H1 (cell line): ENCODE measurements around the gene MYH7B. TPM values are rescaled to one million over a fixed set of nuclear protein-coding genes. Genes with fewer than 3 reads are reported as not detected.

Experiments used
- EZH2 ChIP-seq: fragments of 200-600 bp; sonication (generic); IDR thresholded peaks from 2 replicates; pipeline ENCODE4 v1.7.1; 2012; ENCODE audit warnings: low read depth, mild to moderate bottlenecking, moderate library complexity, low read length, inconsistent platforms; ENCODE audit not compliant: severe bottlenecking
- HDAC2 ChIP-seq, 2 experiments: fragments of 300-600 bp in 1 of 2; sonication (generic) in 1 of 2; IDR thresholded peaks; 2 replicates each; pipeline ENCODE4 v1.6.1; 2011 to 2012; ENCODE audit warnings: low read depth in 2 of 2, low read length in 2 of 2, mild to moderate bottlenecking in 2 of 2, moderate library complexity in 2 of 2, borderline replicate concordance in 1 of 2, inconsistent platforms in 1 of 2
- POLR2AphosphoS5 ChIP-seq: IDR thresholded peaks from 2 replicates; pipeline ENCODE4 v1.6.1; 2011; ENCODE audit warnings: low read depth, low read length
- RNF2 ChIP-seq: fragments of 200-900, 300-1000 bp; sonication (generic); IDR thresholded peaks from 2 replicates; pipeline ENCODE4 v1.7.1; 2016; ENCODE audit warnings: borderline replicate concordance, low read depth, mild to moderate bottlenecking, antibody characterized with exemption, low read length; ENCODE audit not compliant: poor library complexity, severe bottlenecking; ENCODE audit errors: missing control alignments
- SP4 ChIP-seq: IDR thresholded peaks from 2 replicates; pipeline ENCODE4 v1.6.1; 2012; ENCODE audit warnings: low read length, inconsistent platforms
- TAF1 ChIP-seq: IDR thresholded peaks from 2 replicates; pipeline ENCODE4 v1.6.1; 2011; ENCODE audit warnings: mild to moderate bottlenecking, low read depth, low read length
- polyA plus RNA-seq, 7 experiments: library from polyadenylated mRNA; depleted of rRNA in 3 of 7; stranded (reverse) in 5 of 7; unstranded in 2 of 7; fragments of >200 nt in 5 of 7; fragments of 200-250 nt in 2 of 7; gene quantifications; 1 replicate in 5 of 7; 2 replicates in 1 of 7; 4 replicates in 1 of 7; pipeline versions ENCODE4 v1.2.1 to v1.2.3, GENCODE V29; 2011 to 2013; ENCODE audit warnings: missing spikeins in 2 of 7, mixed read lengths in 2 of 7
- total RNA-seq: library from RNA; stranded (reverse); fragmentation: NEBNext Ultra II Directional; extraction: Animal tissue kit (Norgen Biotek cat#: 25700); gene quantifications from 2 replicates; pipeline ENCODE4 v1.2.1, GENCODE V29; 2021
- TF ChIP-seq, protein P1 (sequence below): fragments of 300-600 bp; sonication (generic); IDR thresholded peaks from 2 replicates; pipeline ENCODE4 v1.7.1; 2012; ENCODE audit warnings: low read length, moderate library complexity, mild to moderate bottlenecking, inconsistent platforms; ENCODE audit not compliant: insufficient replicate concordance
- TF ChIP-seq, protein P2 (sequence below), 3 experiments: IDR thresholded peaks; 1 replicate in 2 of 3; 2 replicates in 1 of 3; pipeline versions ENCODE4 v1.5.1 to v1.6.1; 2011; ENCODE audit warnings: low read length in 3 of 3, mild to moderate bottlenecking in 3 of 3, inconsistent platforms in 2 of 3, low read depth in 1 of 3, moderate library complexity in 1 of 3; ENCODE audit not compliant: insufficient read depth in 1 of 3; ENCODE audit errors: control extremely low read depth in 1 of 3

MYH7B gene
- total and polyA plus RNA-seq, 2 of the 8 experiments (the other 6 are each of a cell fraction or from before 2014, with no cell fraction given): 0.15 to 0.30 TPM

DNA sequence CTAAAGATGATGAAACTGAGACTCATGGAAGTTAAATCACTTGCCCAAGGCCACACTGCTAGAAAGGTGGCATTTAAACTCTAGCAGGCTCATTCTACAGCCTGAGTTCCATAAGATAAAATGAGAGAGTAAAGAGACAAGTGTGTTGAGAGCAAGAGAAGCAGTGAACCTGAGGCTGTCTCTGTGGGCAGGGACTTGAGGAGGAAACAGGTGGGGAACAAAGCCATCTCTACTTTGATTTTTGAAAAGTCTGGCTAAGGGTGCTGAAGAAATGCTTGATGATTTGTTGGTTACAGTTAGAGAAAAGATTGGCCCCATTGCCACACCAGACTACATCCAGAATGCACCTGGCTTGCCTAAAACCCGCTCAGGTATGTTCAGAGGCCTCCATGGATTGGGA is 29.1 kb upstream of the MYH7B start (continued):
- TF ChIP-seq, protein P1, sequence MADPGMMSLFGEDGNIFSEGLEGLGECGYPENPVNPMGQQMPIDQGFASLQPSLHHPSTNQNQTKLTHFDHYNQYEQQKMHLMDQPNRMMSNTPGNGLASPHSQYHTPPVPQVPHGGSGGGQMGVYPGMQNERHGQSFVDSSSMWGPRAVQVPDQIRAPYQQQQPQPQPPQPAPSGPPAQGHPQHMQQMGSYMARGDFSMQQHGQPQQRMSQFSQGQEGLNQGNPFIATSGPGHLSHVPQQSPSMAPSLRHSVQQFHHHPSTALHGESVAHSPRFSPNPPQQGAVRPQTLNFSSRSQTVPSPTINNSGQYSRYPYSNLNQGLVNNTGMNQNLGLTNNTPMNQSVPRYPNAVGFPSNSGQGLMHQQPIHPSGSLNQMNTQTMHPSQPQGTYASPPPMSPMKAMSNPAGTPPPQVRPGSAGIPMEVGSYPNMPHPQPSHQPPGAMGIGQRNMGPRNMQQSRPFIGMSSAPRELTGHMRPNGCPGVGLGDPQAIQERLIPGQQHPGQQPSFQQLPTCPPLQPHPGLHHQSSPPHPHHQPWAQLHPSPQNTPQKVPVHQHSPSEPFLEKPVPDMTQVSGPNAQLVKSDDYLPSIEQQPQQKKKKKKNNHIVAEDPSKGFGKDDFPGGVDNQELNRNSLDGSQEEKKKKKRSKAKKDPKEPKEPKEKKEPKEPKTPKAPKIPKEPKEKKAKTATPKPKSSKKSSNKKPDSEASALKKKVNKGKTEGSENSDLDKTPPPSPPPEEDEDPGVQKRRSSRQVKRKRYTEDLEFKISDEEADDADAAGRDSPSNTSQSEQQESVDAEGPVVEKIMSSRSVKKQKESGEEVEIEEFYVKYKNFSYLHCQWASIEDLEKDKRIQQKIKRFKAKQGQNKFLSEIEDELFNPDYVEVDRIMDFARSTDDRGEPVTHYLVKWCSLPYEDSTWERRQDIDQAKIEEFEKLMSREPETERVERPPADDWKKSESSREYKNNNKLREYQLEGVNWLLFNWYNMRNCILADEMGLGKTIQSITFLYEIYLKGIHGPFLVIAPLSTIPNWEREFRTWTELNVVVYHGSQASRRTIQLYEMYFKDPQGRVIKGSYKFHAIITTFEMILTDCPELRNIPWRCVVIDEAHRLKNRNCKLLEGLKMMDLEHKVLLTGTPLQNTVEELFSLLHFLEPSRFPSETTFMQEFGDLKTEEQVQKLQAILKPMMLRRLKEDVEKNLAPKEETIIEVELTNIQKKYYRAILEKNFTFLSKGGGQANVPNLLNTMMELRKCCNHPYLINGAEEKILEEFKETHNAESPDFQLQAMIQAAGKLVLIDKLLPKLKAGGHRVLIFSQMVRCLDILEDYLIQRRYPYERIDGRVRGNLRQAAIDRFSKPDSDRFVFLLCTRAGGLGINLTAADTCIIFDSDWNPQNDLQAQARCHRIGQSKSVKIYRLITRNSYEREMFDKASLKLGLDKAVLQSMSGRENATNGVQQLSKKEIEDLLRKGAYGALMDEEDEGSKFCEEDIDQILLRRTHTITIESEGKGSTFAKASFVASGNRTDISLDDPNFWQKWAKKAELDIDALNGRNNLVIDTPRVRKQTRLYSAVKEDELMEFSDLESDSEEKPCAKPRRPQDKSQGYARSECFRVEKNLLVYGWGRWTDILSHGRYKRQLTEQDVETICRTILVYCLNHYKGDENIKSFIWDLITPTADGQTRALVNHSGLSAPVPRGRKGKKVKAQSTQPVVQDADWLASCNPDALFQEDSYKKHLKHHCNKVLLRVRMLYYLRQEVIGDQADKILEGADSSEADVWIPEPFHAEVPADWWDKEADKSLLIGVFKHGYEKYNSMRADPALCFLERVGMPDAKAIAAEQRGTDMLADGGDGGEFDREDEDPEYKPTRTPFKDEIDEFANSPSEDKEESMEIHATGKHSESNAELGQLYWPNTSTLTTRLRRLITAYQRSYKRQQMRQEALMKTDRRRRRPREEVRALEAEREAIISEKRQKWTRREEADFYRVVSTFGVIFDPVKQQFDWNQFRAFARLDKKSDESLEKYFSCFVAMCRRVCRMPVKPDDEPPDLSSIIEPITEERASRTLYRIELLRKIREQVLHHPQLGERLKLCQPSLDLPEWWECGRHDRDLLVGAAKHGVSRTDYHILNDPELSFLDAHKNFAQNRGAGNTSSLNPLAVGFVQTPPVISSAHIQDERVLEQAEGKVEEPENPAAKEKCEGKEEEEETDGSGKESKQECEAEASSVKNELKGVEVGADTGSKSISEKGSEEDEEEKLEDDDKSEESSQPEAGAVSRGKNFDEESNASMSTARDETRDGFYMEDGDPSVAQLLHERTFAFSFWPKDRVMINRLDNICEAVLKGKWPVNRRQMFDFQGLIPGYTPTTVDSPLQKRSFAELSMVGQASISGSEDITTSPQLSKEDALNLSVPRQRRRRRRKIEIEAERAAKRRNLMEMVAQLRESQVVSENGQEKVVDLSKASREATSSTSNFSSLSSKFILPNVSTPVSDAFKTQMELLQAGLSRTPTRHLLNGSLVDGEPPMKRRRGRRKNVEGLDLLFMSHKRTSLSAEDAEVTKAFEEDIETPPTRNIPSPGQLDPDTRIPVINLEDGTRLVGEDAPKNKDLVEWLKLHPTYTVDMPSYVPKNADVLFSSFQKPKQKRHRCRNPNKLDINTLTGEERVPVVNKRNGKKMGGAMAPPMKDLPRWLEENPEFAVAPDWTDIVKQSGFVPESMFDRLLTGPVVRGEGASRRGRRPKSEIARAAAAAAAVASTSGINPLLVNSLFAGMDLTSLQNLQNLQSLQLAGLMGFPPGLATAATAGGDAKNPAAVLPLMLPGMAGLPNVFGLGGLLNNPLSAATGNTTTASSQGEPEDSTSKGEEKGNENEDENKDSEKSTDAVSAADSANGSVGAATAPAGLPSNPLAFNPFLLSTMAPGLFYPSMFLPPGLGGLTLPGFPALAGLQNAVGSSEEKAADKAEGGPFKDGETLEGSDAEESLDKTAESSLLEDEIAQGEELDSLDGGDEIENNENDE: no peak
- no peak for TF ChIP-seq EZH2
- TF ChIP-seq RNF2: no peak
- TF ChIP-seq SP4: no peak
- TF ChIP-seq TAF1: no peak
- TF ChIP-seq, protein P2, sequence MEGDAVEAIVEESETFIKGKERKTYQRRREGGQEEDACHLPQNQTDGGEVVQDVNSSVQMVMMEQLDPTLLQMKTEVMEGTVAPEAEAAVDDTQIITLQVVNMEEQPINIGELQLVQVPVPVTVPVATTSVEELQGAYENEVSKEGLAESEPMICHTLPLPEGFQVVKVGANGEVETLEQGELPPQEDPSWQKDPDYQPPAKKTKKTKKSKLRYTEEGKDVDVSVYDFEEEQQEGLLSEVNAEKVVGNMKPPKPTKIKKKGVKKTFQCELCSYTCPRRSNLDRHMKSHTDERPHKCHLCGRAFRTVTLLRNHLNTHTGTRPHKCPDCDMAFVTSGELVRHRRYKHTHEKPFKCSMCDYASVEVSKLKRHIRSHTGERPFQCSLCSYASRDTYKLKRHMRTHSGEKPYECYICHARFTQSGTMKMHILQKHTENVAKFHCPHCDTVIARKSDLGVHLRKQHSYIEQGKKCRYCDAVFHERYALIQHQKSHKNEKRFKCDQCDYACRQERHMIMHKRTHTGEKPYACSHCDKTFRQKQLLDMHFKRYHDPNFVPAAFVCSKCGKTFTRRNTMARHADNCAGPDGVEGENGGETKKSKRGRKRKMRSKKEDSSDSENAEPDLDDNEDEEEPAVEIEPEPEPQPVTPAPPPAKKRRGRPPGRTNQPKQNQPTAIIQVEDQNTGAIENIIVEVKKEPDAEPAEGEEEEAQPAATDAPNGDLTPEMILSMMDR (IDR thresholded peaks at IDR 0.05; ENCODE audit: control extremely low read depth in 1 of 3, insufficient read depth in 1 of 3, low read depth in 1 of 3, low read length in 3 of 3): no peak
- no peak for TF ChIP-seq POLR2AphosphoS5
- TF ChIP-seq HDAC2 (IDR thresholded peaks at IDR 0.05; ENCODE audit: borderline replicate concordance in 1 of 2, low read depth in 2 of 2, low read length in 2 of 2): no peak
